ENCODE measurements around the gene TOP3A. TPM values are rescaled to one million over a fixed set of nuclear protein-coding genes. Genes with fewer than 3 reads are reported as not detected.

TOP3A gene
- total RNA-seq, 1 experiment from 2014 or later, result 56.1 TPM

- Mint-ChIP-seq H3K27ac (no peak overlapping the region), H3K27me3 (ENCODE audit: low read depth) (no peaks in the 10 kb centered on the region), H3K9me3 (peaks cover 13% of the 10 kb centered on the region), H3K4me1 (no peaks in the 10 kb centered on the region), H3K36me3 (peaks cover 78% of the 10 kb centered on the region), H3K4me3 (no peak overlapping the region)
- no peak for ATAC-seq
- ChIA-PET POLR2A (no interaction called here), CTCF (interaction anchor here (1.3 kb wide), 1 partner anchor 18 kb away, joined by 3 read pairs; the partner anchor contains the start of genes SMCR8 and TOP3A)
- DNase-seq (ENCODE audit: low spot score), result no peak
- no peak for TF ChIP-seq ZNF263 (CRISPR knock-in tag; IDR thresholded peaks at IDR 0.05; ENCODE audit: low read depth)
- no peak for TF ChIP-seq ATF1 (CRISPR knock-in tag; IDR thresholded peaks at IDR 0.05)
- TF ChIP-seq TP53 (CRISPR knock-in tag; IDR thresholded peaks at IDR 0.05), result no peak
- no peak for TF ChIP-seq SMAD4 (CRISPR knock-in tag; IDR thresholded peaks at IDR 0.05)
Observed at GRCh38 chr17:18332909-18333489, 18.2 kb upstream of the TOP3A start.

DNA sequence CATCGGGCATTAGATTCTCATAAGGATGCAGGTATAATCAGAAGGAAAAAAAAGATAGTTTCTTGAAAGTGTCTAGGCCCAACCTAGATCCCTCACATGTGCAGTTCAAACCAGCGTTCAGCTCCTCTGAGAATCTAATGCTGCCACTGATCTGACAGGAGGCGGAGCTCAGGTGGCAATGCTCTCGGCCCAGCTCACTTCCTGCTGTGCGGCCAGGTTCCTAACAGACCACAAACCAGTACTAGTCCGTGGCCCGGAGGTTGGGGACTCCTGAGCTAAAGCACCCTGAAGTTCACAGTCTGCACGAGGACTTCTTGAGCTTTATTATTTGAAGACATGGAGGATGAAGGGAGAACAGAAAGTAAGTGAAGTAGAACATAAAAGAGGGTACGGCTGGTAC is 17.1 kb upstream of the TOP3A start:
- Mint-ChIP-seq H3K9me3 (peaks cover 9% of the 10 kb centered on the region), H3K4me1 (no peaks in the 10 kb centered on the region), H3K27ac (no peak overlapping the region), H3K4me3 (no peak overlapping the region), H3K36me3 (peaks cover 69% of the 10 kb centered on the region), H3K27me3 (ENCODE audit: low read depth) (no peaks in the 10 kb centered on the region)
- DNase-seq (ENCODE audit: low spot score), result no peak
- ATAC-seq, result no peak
- ChIA-PET POLR2A (no interaction called here), CTCF (no interaction called here)
- TF ChIP-seq ZNF317 (CRISPR knock-in tag; IDR thresholded peaks at IDR 0.05; ENCODE audit: borderline replicate concordance, low read depth) (no peak), ZNF232 (CRISPR knock-in tag; IDR thresholded peaks at IDR 0.05) (no peak), GTF2I (CRISPR knock-in tag; conservative IDR thresholded peaks at IDR 0.05) (no peak), JUN (CRISPR knock-in tag; IDR thresholded peaks at IDR 0.05) (no peak), OVOL2 (CRISPR knock-in tag; IDR thresholded peaks at IDR 0.05; ENCODE audit: borderline replicate concordance) (no peak)

DNA sequence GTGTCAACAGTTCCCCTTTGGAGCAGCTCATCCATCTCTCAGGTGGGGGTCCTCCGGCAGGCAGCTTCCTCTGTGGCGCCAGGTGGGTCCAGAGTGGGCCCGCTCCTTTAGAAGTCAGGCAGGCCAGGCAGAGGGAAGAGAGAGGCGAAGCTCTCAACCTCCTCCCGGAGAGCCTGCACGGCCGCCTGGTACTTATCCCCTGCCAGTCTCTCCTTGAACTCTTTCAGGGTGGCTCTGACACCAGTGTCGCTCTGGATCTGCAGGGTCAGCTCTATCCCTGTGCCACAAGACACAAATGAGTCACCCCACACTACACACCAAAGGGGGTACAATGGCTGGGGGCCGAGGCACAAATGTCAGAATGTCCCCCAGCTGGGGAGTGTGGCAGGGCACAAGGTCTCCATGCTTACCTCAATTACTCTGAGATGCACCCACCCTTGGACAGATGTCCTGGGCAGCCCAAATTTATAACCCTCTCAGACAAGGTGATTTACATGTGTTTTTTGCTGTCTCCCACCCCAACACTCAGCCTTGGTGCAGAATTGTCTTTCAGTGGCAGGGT is 13.9 kb upstream of the TOP3A start:
- Mint-ChIP-seq H3K4me3 (no peak overlapping the region), H3K27me3 (ENCODE audit: low read depth) (no peaks in the 10 kb centered on the region), H3K9me3 (peaks cover 7% of the 10 kb centered on the region), H3K27ac (no peak overlapping the region), H3K36me3 (peaks cover 56% of the 10 kb centered on the region), H3K4me1 (no peaks in the 10 kb centered on the region)
- ChIA-PET CTCF (no interaction called here), POLR2A (interaction anchor here (0.6 kb wide), 1 partner anchor 14 kb away, joined by 4 read pairs; the partner anchor contains the start of genes SMCR8 and TOP3A)
- DNase-seq (ENCODE audit: low spot score) (no peak), ATAC-seq (no peak)
- TF ChIP-seq ZNF423 (CRISPR knock-in tag; IDR thresholded peaks at IDR 0.05) (no peak), FOXP4 (CRISPR knock-in tag; IDR thresholded peaks at IDR 0.05) (no peak), NFE2L1 (CRISPR knock-in tag; IDR thresholded peaks at IDR 0.05) (no peak), ZNF396 (CRISPR knock-in tag; IDR thresholded peaks at IDR 0.05; ENCODE audit: borderline replicate concordance) (no peak), OVOL2 (CRISPR knock-in tag; IDR thresholded peaks at IDR 0.05; ENCODE audit: borderline replicate concordance) (no peak), FOXJ3 (CRISPR knock-in tag; IDR thresholded peaks at IDR 0.05; ENCODE audit: borderline replicate concordance) (no peak), ZNF219 (CRISPR knock-in tag; IDR thresholded peaks at IDR 0.05; ENCODE audit: borderline replicate concordance) (no peak), USF2 (CRISPR knock-in tag; IDR thresholded peaks at IDR 0.05) (no peak), CBFB (CRISPR knock-in tag; IDR thresholded peaks at IDR 0.05; ENCODE audit: low read depth) (no peak), ZNF671 (CRISPR knock-in tag; IDR thresholded peaks at IDR 0.05) (no peak), ZBTB43 (CRISPR knock-in tag; IDR thresholded peaks at IDR 0.05) (no peak)
- TF ChIP-seq, protein P1, sequence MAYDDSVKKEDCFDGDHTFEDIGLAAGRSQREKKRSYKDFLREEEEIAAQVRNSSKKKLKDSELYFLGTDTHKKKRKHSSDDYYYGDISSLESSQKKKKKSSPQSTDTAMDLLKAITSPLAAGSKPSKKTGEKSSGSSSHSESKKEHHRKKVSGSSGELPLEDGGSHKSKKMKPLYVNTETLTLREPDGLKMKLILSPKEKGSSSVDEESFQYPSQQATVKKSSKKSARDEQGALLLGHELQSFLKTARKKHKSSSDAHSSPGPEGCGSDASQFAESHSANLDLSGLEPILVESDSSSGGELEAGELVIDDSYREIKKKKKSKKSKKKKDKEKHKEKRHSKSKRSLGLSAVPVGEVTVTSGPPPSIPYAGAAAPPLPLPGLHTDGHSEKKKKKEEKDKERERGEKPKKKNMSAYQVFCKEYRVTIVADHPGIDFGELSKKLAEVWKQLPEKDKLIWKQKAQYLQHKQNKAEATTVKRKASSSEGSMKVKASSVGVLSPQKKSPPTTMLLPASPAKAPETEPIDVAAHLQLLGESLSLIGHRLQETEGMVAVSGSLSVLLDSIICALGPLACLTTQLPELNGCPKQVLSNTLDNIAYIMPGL (CRISPR knock-in tag; IDR thresholded peaks at IDR 0.05), result no peak
- TF ChIP-seq, protein P2, sequence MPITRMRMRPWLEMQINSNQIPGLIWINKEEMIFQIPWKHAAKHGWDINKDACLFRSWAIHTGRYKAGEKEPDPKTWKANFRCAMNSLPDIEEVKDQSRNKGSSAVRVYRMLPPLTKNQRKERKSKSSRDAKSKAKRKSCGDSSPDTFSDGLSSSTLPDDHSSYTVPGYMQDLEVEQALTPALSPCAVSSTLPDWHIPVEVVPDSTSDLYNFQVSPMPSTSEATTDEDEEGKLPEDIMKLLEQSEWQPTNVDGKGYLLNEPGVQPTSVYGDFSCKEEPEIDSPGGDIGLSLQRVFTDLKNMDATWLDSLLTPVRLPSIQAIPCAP (CRISPR knock-in tag; IDR thresholded peaks at IDR 0.05), result no peak
- TF ChIP-seq, protein P3, sequence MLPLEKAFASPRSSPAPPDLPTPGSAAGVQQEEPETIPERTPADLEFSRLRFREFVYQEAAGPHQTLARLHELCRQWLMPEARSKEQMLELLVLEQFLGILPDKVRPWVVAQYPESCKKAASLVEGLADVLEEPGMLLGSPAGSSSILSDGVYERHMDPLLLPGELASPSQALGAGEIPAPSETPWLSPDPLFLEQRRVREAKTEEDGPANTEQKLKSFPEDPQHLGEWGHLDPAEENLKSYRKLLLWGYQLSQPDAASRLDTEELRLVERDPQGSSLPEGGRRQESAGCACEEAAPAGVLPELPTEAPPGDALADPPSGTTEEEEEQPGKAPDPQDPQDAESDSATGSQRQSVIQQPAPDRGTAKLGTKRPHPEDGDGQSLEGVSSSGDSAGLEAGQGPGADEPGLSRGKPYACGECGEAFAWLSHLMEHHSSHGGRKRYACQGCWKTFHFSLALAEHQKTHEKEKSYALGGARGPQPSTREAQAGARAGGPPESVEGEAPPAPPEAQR (CRISPR knock-in tag; IDR thresholded peaks at IDR 0.05), result no peak

All from WTC11 (cell line).